Measurements from ENCODE around the gene TMEM192. TPM values are rescaled to one million over a fixed set of nuclear protein-coding genes. Genes with fewer than 3 reads are reported as not detected.
"Not testable (repeated sequence)": the region's sequence is repeated elsewhere in the genome, so short reads cannot be mapped to it uniquely, and the experiment has no call there.

The TMEM192 gene
- total RNA-seq, 1 experiment from 2014 or later = 21.1 TPM

- CTCF ChIA-PET = no interaction called here
- TF ChIP-seq, protein P1, sequence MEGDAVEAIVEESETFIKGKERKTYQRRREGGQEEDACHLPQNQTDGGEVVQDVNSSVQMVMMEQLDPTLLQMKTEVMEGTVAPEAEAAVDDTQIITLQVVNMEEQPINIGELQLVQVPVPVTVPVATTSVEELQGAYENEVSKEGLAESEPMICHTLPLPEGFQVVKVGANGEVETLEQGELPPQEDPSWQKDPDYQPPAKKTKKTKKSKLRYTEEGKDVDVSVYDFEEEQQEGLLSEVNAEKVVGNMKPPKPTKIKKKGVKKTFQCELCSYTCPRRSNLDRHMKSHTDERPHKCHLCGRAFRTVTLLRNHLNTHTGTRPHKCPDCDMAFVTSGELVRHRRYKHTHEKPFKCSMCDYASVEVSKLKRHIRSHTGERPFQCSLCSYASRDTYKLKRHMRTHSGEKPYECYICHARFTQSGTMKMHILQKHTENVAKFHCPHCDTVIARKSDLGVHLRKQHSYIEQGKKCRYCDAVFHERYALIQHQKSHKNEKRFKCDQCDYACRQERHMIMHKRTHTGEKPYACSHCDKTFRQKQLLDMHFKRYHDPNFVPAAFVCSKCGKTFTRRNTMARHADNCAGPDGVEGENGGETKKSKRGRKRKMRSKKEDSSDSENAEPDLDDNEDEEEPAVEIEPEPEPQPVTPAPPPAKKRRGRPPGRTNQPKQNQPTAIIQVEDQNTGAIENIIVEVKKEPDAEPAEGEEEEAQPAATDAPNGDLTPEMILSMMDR (IDR thresholded peaks at IDR 0.05; ENCODE audit: unreplicated experiment) = no peak
- Mint-ChIP-seq H3K27ac (ENCODE audit: unreplicated experiment) (no peak overlapping the region), H3K4me1 (ENCODE audit: low read depth, unreplicated experiment) (no peaks in the 10 kb centered on the region), H3K4me3 (ENCODE audit: low read depth, unreplicated experiment) (no peak overlapping the region), H3K27me3 (ENCODE audit: unreplicated experiment) (peaks cover 11% of the 10 kb centered on the region), H3K9me3 (ENCODE audit: low read depth, unreplicated experiment) (no peaks in the 10 kb centered on the region), H3K36me3 (ENCODE audit: insufficient read depth, unreplicated experiment) (no peaks in the 10 kb centered on the region)
- no TSS peak for BruUV-seq (replicated peaks)
- intact Hi-C loops (cut with micrococcal nuclease; ENCODE audit: unreplicated experiment) = loop anchor here (2.0 to 5.0 kb wide), 3 partner anchors 77 to 217 kb away; partner anchors contain the start of genes KLHL2 and MSMO1
- DNase-seq = no peak
These were observed 17.3 kb upstream of the TMEM192 start for GRCh38 chr4:165129924-165130323.

GRCh38 chr4:165125869-165126499 lies 13.3 kb upstream of the TMEM192 start:
- H3K27me3 Mint-ChIP-seq (ENCODE audit: unreplicated experiment) = peaks cover 11% of the 10 kb centered on the region
- H3K4me3 Mint-ChIP-seq (ENCODE audit: low read depth, unreplicated experiment); H3K36me3 Mint-ChIP-seq (ENCODE audit: insufficient read depth, unreplicated experiment); BruUV-seq (replicated peaks); DNase-seq; H3K27ac Mint-ChIP-seq (ENCODE audit: unreplicated experiment); H3K9me3 Mint-ChIP-seq (ENCODE audit: low read depth, unreplicated experiment); intact Hi-C loops (cut with micrococcal nuclease; ENCODE audit: unreplicated experiment); H3K4me1 Mint-ChIP-seq (ENCODE audit: low read depth, unreplicated experiment): not testable (repeated sequence)
- CTCF ChIA-PET = interaction anchor here (0.6 kb wide), 1 partner anchor 18 kb away, joined by 3 read pairs; no protein-coding TSS in a partner anchor

- H3K4me1 Mint-ChIP-seq (ENCODE audit: low read depth, unreplicated experiment) = no peaks in the 10 kb centered on the region
- DNase-seq = no peak
- intact Hi-C loops (cut with micrococcal nuclease; ENCODE audit: unreplicated experiment) = no loop called here
- H3K36me3 Mint-ChIP-seq (ENCODE audit: insufficient read depth, unreplicated experiment) = no peaks in the 10 kb centered on the region
- no TSS peak for BruUV-seq (replicated peaks)
- CTCF ChIA-PET = interaction anchor here (1.2 kb wide), 1 partner anchor 12 kb away, joined by 3 read pairs; the partner anchor contains the start of gene TMEM192
- no peaks in the 10 kb centered on the region for H3K9me3 Mint-ChIP-seq (ENCODE audit: low read depth, unreplicated experiment)
- TF ChIP-seq, protein P1 (IDR thresholded peaks at IDR 0.05; ENCODE audit: unreplicated experiment) = no peak
- no peak overlapping the region for H3K27ac Mint-ChIP-seq (ENCODE audit: unreplicated experiment)
- peaks cover 5% of the 10 kb centered on the region for H3K27me3 Mint-ChIP-seq (ENCODE audit: unreplicated experiment)
- H3K4me3 Mint-ChIP-seq (ENCODE audit: low read depth, unreplicated experiment) = no peak overlapping the region
These were observed 11.8 kb upstream of the TMEM192 start for GRCh38 chr4:165124488-165124887.

- Mint-ChIP-seq H3K4me3 (ENCODE audit: low read depth, unreplicated experiment) (no peak overlapping the region), H3K36me3 (ENCODE audit: insufficient read depth, unreplicated experiment) (peaks cover 7% of the 10 kb centered on the region), H3K27ac (ENCODE audit: unreplicated experiment) (no peak overlapping the region), H3K9me3 (ENCODE audit: low read depth, unreplicated experiment) (no peaks in the 10 kb centered on the region), H3K27me3 (ENCODE audit: unreplicated experiment) (no peaks in the 10 kb centered on the region), H3K4me1 (ENCODE audit: low read depth, unreplicated experiment) (no peaks in the 10 kb centered on the region)
- BruUV-seq (replicated peaks) = no TSS peak
- CTCF ChIA-PET = no interaction called here
- intact Hi-C loops (cut with micrococcal nuclease; ENCODE audit: unreplicated experiment) = no loop called here
- TF ChIP-seq, protein P1 (IDR thresholded peaks at IDR 0.05; ENCODE audit: unreplicated experiment) = no peak
- DNase-seq = no peak
These were observed 5.7 kb upstream of the TMEM192 start for GRCh38 chr4:165118256-165118909.

DNA sequence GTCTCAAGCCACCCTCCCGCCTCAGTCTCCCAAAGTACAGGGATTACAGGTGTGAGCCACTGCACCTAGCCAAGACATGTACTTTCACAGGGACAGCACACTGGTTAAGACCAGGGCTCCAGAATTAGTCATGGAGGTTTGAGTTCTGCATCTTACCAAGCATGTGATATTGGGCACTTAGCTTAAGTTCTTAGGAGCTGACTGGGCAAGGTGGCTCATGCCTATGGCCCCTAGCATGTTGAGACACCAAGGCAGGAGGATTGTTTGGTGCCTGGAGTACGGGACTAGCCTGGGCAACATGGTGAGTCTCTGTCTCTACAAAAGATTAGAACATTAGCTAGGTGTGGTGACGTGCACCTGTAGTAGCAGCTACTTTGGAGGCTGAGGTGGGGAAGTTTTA lies 2.6 kb upstream of the TMEM192 start:
- no peaks in the 10 kb centered on the region for H3K9me3 Mint-ChIP-seq (ENCODE audit: low read depth, unreplicated experiment)
- CTCF ChIA-PET = interaction anchor here (0.6 kb wide), 1 partner anchor 347 kb away, joined by 3 read pairs; no protein-coding TSS in a partner anchor
- H3K27me3 Mint-ChIP-seq (ENCODE audit: unreplicated experiment) = no peaks in the 10 kb centered on the region
- H3K36me3 Mint-ChIP-seq (ENCODE audit: insufficient read depth, unreplicated experiment) = peaks cover 24% of the 10 kb centered on the region
- TF ChIP-seq, protein P1 (IDR thresholded peaks at IDR 0.05; ENCODE audit: unreplicated experiment) = no peak
- no peak overlapping the region for H3K27ac Mint-ChIP-seq (ENCODE audit: unreplicated experiment)
- no peak for DNase-seq
- no peak overlapping the region for H3K4me3 Mint-ChIP-seq (ENCODE audit: low read depth, unreplicated experiment)
- H3K4me1 Mint-ChIP-seq (ENCODE audit: low read depth, unreplicated experiment) = no peaks in the 10 kb centered on the region
- intact Hi-C loops (cut with micrococcal nuclease; ENCODE audit: unreplicated experiment) = no loop called here
- no TSS peak for BruUV-seq (replicated peaks)

Data from Calu3 (cell line).